HepG2 (cell line): Measurements from ENCODE around the gene CHRNB2. TPM values are rescaled to one million over a fixed set of nuclear protein-coding genes. Genes with fewer than 3 reads are reported as not detected.

ENCODE experiments used
- KDM6A ChIP-seq: IDR thresholded peaks from 2 replicates; pipeline ENCODE4 v1.6.1; 2016; ENCODE audit warnings: low read depth
- NBN ChIP-seq: fragments of 450-650 bp; conservative IDR thresholded peaks from 2 replicates; pipeline ENCODE4 v1.6.1; 2017
- NKX3-1 ChIP-seq: sonication (generic); formaldehyde crosslinking; IDR thresholded peaks from 2 replicates; pipeline ENCODE4 v1.5.0; 2020; ENCODE audit warnings: missing genetic modification reagents
- PITX1 ChIP-seq: sonication (generic); formaldehyde crosslinking; IDR thresholded peaks from 2 replicates; pipeline ENCODE4 v1.5.1; 2020; ENCODE audit warnings: mild to moderate bottlenecking, missing genetic modification reagents
- REXO4 ChIP-seq: sonication (generic); formaldehyde crosslinking; IDR thresholded peaks from 2 replicates; pipeline ENCODE4 v1.8.0; 2022; ENCODE audit warnings: missing genetic modification reagents, mild to moderate bottlenecking, borderline replicate concordance
- TCF7 ChIP-seq: sonication (generic); IDR thresholded peaks from 2 replicates; pipeline ENCODE4 v1.6.1; 2016; ENCODE audit warnings: antibody characterized with exemption, low read depth
- ZBTB3 ChIP-seq: sonication (generic); formaldehyde crosslinking; IDR thresholded peaks from 2 replicates; pipeline ENCODE4 v1.4.0; 2020; ENCODE audit warnings: low read depth, mild to moderate bottlenecking, moderate library complexity, missing genetic modification reagents, borderline replicate concordance
- ZNF232 ChIP-seq: sonication (generic); formaldehyde crosslinking; IDR thresholded peaks from 2 replicates; pipeline ENCODE4 v1.4.0; 2020; ENCODE audit warnings: missing genetic modification reagents, borderline replicate concordance
- ZNF550 ChIP-seq: sonication (generic); formaldehyde crosslinking; IDR thresholded peaks from 2 replicates; pipeline ENCODE4 v1.4.0; 2020; ENCODE audit warnings: mild to moderate bottlenecking, missing genetic modification reagents, borderline replicate concordance
- polyA plus RNA-seq, 8 experiments: library from polyadenylated mRNA; depleted of rRNA in 3 of 8; stranded (reverse) in 7 of 8; unstranded in 1 of 8; fragments of >200 nt; fragmentation: Illumina TruSeq in 4 of 8; extraction: Trizol in 4 of 8; gene quantifications; 2 replicates each; pipeline versions ENCODE4 v1.2.1 to v1.2.3, GENCODE V29; 2011 to 2016; ENCODE audit warnings: low read depth in 4 of 8, missing spikeins in 1 of 8, mixed read lengths in 1 of 8; ENCODE audit not compliant: insufficient read depth in 1 of 8
- total RNA-seq, 5 experiments: library from RNA; depleted of rRNA; stranded (reverse); fragments of >200 nt; fragmentation: Illumina TruSeq; extraction: Trizol; gene quantifications; 2 replicates each; pipeline ENCODE4 v1.2.3, GENCODE V29; 2016; ENCODE audit warnings: low read depth in 1 of 5
- TF ChIP-seq, protein P1 (sequence below): sonication (generic); formaldehyde crosslinking; IDR thresholded peaks from 2 replicates; pipeline ENCODE4 v1.4.0; 2020; ENCODE audit warnings: low read depth, mild to moderate bottlenecking, missing genetic modification reagents
- TF ChIP-seq, protein P2 (sequence below): sonication (generic); formaldehyde crosslinking; IDR thresholded peaks from 2 replicates; pipeline ENCODE4 v1.5.0; 2020; ENCODE audit warnings: mild to moderate bottlenecking, missing genetic modification reagents, borderline replicate concordance
- TF ChIP-seq, protein P3 (sequence below): sonication (generic); formaldehyde crosslinking; IDR thresholded peaks from one replicate; pipeline ENCODE4 v1.5.1; 2020; ENCODE audit warnings: mild to moderate bottlenecking, missing genetic modification reagents; ENCODE audit errors: not compliant biosample characterization

Gene CHRNB2
- total and polyA plus RNA-seq, 2 of the 13 experiments (the other 11 are each of a cell fraction or from before 2014, with no cell fraction given): 0.03 to 0.07 TPM

DNA sequence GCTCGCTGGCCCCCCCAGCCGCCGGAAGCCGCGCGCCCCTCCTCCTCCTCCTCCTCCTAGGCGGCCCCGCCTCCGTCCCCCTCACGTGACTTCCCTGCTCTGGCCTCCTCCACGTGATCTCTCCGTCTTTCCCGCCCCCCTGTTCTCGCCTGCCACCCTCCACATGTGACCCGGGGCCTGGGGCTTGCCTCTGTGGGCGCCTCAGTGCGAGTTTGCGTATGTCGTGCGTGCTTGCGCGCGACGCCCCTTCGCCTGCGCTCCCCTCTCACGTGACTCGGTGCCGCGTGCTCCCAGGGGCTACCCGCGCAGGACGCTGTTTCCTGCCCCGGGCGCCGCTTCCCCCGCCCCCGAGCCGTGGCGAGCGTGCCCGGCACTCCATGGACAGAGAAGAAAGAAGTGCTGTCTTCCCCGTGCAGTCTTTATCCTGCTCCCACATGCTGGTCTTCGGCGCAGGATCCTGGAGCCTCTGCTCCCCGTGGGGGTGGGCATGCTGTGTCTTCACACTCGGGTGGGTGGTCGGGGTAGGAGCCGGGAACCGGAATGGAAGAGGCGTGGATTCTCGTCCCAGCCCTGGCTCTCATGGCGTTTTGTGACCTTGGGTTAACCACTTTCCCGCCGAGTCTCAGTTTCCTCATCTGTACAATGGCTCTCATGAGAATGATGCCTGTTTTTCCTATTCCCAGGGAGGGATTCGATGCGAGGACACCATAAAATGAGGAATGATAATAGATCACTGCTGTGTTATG is 8.7 kb upstream of the CHRNB2 start (continued):
- TF ChIP-seq NKX3-1 (CRISPR knock-in tag) (peak; percentile 98), ZNF232 (peak; percentile 98), ZBTB3 (peak; percentile 94), ZNF550 (CRISPR knock-in tag) (peak; percentile 97), NBN (no peak), TCF7 (no peak), PITX1 (CRISPR knock-in tag) (peak; percentile 89), KDM6A (CRISPR knock-in tag) (no peak), REXO4 (CRISPR knock-in tag) (peak; percentile 83; the same call in 1 of the 2 replicates)
- TF ChIP-seq, protein P1, sequence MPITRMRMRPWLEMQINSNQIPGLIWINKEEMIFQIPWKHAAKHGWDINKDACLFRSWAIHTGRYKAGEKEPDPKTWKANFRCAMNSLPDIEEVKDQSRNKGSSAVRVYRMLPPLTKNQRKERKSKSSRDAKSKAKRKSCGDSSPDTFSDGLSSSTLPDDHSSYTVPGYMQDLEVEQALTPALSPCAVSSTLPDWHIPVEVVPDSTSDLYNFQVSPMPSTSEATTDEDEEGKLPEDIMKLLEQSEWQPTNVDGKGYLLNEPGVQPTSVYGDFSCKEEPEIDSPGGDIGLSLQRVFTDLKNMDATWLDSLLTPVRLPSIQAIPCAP: peak; percentile 96; the same call in 1 of the 2 replicates
- TF ChIP-seq, protein P2, sequence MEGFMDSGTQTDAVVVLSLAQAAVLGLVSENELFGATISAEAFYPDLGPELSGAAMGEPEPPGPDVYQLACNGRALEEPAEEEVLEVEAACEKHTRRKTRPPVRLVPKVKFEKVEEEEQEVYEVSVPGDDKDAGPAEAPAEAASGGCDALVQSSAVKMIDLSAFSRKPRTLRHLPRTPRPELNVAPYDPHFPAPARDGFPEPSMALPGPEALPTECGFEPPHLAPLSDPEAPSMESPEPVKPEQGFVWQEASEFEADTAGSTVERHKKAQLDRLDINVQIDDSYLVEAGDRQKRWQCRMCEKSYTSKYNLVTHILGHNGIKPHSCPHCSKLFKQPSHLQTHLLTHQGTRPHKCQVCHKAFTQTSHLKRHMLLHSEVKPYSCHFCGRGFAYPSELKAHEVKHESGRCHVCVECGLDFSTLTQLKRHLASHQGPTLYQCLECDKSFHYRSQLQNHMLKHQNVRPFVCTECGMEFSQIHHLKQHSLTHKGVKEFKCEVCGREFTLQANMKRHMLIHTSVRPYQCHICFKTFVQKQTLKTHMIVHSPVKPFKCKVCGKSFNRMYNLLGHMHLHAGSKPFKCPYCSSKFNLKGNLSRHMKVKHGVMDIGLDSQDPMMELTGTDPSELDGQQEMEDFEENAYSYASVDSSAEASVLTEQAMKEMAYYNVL (CRISPR knock-in tag): peak; percentile 90
- TF ChIP-seq, protein P3, sequence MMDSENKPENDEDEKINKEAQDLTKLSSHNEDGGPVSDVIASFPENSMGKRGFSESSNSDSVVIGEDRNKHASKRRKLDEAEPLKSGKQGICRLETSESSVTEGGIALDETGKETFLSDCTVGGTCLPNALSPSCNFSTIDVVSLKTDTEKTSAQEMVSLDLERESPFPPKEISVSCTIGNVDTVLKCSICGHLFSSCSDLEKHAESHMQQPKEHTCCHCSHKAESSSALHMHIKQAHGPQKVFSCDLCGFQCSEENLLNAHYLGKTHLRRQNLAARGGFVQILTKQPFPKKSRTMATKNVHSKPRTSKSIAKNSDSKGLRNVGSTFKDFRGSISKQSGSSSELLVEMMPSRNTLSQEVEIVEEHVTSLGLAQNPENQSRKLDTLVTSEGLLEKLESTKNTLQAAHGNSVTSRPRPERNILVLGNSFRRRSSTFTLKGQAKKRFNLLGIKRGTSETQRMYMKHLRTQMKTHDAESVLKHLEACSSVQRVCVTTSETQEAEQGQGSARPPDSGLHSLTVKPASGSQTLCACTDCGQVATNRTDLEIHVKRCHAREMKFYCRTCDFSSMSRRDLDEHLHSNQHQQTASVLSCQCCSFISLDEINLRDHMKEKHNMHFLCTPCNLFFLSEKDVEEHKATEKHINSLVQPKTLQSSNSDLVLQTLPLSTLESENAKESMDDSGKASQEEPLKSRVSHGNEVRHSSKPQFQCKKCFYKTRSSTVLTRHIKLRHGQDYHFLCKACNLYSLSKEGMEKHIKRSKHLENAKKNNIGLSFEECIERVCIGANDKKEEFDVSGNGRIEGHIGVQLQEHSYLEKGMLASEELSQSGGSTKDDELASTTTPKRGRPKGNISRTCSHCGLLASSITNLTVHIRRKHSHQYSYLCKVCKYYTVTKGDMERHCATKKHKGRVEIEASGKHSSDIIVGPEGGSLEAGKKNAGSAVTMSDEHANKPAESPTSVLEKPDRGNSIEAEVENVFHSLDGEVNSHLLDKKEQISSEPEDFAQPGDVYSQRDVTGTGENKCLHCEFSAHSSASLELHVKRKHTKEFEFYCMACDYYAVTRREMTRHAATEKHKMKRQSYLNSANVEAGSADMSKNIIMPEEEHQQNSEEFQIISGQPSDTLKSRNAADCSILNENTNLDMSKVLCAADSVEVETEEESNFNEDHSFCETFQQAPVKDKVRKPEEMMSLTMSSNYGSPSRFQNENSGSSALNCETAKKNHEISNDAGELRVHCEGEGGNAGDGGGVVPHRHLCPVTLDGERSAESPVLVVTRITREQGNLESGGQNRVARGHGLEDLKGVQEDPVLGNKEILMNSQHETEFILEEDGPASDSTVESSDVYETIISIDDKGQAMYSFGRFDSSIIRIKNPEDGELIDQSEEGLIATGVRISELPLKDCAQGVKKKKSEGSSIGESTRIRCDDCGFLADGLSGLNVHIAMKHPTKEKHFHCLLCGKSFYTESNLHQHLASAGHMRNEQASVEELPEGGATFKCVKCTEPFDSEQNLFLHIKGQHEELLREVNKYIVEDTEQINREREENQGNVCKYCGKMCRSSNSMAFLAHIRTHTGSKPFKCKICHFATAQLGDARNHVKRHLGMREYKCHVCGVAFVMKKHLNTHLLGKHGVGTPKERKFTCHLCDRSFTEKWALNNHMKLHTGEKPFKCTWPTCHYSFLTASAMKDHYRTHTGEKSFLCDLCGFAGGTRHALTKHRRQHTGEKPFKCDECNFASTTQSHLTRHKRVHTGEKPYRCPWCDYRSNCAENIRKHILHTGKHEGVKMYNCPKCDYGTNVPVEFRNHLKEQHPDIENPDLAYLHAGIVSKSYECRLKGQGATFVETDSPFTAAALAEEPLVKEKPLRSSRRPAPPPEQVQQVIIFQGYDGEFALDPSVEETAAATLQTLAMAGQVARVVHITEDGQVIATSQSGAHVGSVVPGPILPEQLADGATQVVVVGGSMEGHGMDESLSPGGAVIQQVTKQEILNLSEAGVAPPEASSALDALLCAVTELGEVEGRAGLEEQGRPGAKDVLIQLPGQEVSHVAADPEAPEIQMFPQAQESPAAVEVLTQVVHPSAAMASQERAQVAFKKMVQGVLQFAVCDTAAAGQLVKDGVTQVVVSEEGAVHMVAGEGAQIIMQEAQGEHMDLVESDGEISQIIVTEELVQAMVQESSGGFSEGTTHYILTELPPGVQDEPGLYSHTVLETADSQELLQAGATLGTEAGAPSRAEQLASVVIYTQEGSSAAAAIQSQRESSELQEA: peak; percentile 97
